Smooth muscle cell (in vitro differentiated cells): ENCODE measurements around the gene RCOR2. TPM values are rescaled to one million over a fixed set of nuclear protein-coding genes. Genes with fewer than 3 reads are reported as not detected.

Experiments used
- DNase-seq: peaks from one replicate; lab custom pipeline; 2025; ENCODE audit not compliant: unreplicated experiment; lab: John Stamatoyannopoulos, UW
- H2AFZ ChIP-seq: fragments of 200-600 bp; sonication (generic); 2 replicates; pipeline ENCODE4 v1.6.0; 2016; ENCODE audit warnings: antibody characterized with exemption, low read depth, mild to moderate bottlenecking
- H3F3A ChIP-seq: fragments of 200-600 bp; sonication (generic); 2 replicates; pipeline ENCODE4 v1.6.0; 2017; ENCODE audit warnings: antibody characterized with exemption, low read depth
- H3K27ac ChIP-seq: fragments of 200-600 bp; sonication (generic); 2 replicates; pipeline ENCODE4 v1.5.1; 2016; ENCODE audit warnings: low read depth, mild to moderate bottlenecking
- H3K27me3 ChIP-seq: fragments of 200-600 bp; sonication (generic); 2 replicates; pipeline ENCODE4 v1.6.1; 2016; ENCODE audit warnings: low read depth, mild to moderate bottlenecking
- H3K36me3 ChIP-seq: fragments of 200-600 bp; sonication (generic); 2 replicates; pipeline ENCODE4 v1.5.1; 2016; ENCODE audit warnings: low read depth
- H3K4me1 ChIP-seq: fragments of 200-600 bp; sonication (generic); 2 replicates; pipeline ENCODE4 v1.5.1; 2016; ENCODE audit warnings: low read depth
- H3K4me2 ChIP-seq: fragments of 200-600 bp; sonication (generic); 2 replicates; pipeline ENCODE4 v1.6.0; 2016; ENCODE audit warnings: mild to moderate bottlenecking
- H3K4me3 ChIP-seq: fragments of 200-600 bp; sonication (generic); 2 replicates; pipeline ENCODE4 v1.5.1; 2016; ENCODE audit warnings: mild to moderate bottlenecking
- H3K79me2 ChIP-seq: fragments of 200-600 bp; sonication (generic); 2 replicates; pipeline ENCODE4 v1.6.0; 2016; ENCODE audit warnings: low read depth, mild to moderate bottlenecking
- H3K9ac ChIP-seq: fragments of 200-600 bp; sonication (generic); 2 replicates; pipeline ENCODE4 v1.6.0; 2016; ENCODE audit warnings: low read depth
- H3K9me3 ChIP-seq: fragments of 200-600 bp; sonication (generic); replicated peaks from 2 replicates; pipeline ENCODE4 v1.5.1; 2016; ENCODE audit warnings: low read depth
- H4K20me1 ChIP-seq: fragments of 200-600 bp; sonication (generic); 2 replicates; pipeline ENCODE4 v1.6.0; 2016; ENCODE audit warnings: low read depth
- CTCF ChIP-seq: fragments of 200-600 bp; sonication (generic); IDR thresholded peaks from 2 replicates; pipeline ENCODE4 v1.5.1; 2017; ENCODE audit warnings: borderline replicate concordance, mild to moderate bottlenecking, antibody characterized with exemption; ENCODE audit not compliant: insufficient read depth, poor library complexity, severe bottlenecking
- WGBS: methylation state at CpG from one replicate; pipeline ENCODE4 v1.1.7; 2016; ENCODE audit warnings: low lambda C conversion rate; 5-methylcytosine and 5-hydroxymethylcytosine counted together
- polyA plus RNA-seq: library from polyadenylated mRNA; unstranded; fragments of >200 nt; fragmentation: Nextera tagmentation; extraction: Ambion mirVana; gene quantifications from 2 replicates; pipeline ENCODE4 v1.2.1, GENCODE V29; 2016
- total RNA-seq: library from RNA; depleted of rRNA; stranded (reverse); fragments of >200 nt; gene quantifications from 2 replicates; pipeline ENCODE4 v1.2.3, GENCODE V29; 2014

The RCOR2 gene
- total and polyA plus RNA-seq, 2 experiments from 2014 or later, result 8.5 to 8.7 TPM

- WGBS, result 55% methylated on average over 22 of the region's 24 CpGs
- Histone ChIP-seq H3K4me2 (no peak overlapping the region), H3F3A (peaks cover 13% of the 10 kb centered on the region)
Measured at GRCh38 chr11:63909591-63910506, 7.1 kb downstream of the RCOR2 start.

GRCh38 chr11:63908631-63909401, 8.1 kb downstream of the RCOR2 start:
- H3K9me3 ChIP-seq, result no peaks in the 10 kb centered on the region
- H3K4me3 ChIP-seq, result no peak overlapping the region
- no peak overlapping the region for H3K27ac ChIP-seq
- peaks cover 13% of the 10 kb centered on the region for H3F3A ChIP-seq
- no peak overlapping the region for H2AFZ ChIP-seq
- no peak for DNase-seq
- no peaks in the 10 kb centered on the region for H3K36me3 ChIP-seq
- no peaks in the 10 kb centered on the region for H3K27me3 ChIP-seq
- H3K4me2 ChIP-seq, result no peak overlapping the region
- no peaks in the 10 kb centered on the region for H4K20me1 ChIP-seq
- TF ChIP-seq CTCF, result no peak
- H3K9ac ChIP-seq, result no peak overlapping the region
- peaks cover 27% of the 10 kb centered on the region for H3K4me1 ChIP-seq
- H3K79me2 ChIP-seq, result no peaks in the 10 kb centered on the region
- 93% methylated on average over 40 of the region's 46 CpGs for WGBS

More at GRCh38 chr11:63909591-63910506, 7.1 kb downstream of the RCOR2 start:
- Histone ChIP-seq H3K27me3 (no peaks in the 10 kb centered on the region), H2AFZ (no peak overlapping the region), H3K9ac (no peak overlapping the region), H3K27ac (no peak overlapping the region), H3K79me2 (no peaks in the 10 kb centered on the region), H3K36me3 (no peaks in the 10 kb centered on the region), H3K9me3 (no peaks in the 10 kb centered on the region), H3K4me1 (peaks cover 30% of the 10 kb centered on the region), H3K4me3 (no peak overlapping the region), H4K20me1 (peaks cover 5% of the 10 kb centered on the region)
- DNase-seq, result no peak
- TF ChIP-seq CTCF, result no peak

- TF ChIP-seq CTCF, result no peak
- Histone ChIP-seq H3K36me3 (no peaks in the 10 kb centered on the region), H3K4me1 (peaks cover 27% of the 10 kb centered on the region), H3K9me3 (no peaks in the 10 kb centered on the region), H3K4me2 (no peak overlapping the region), H4K20me1 (no peaks in the 10 kb centered on the region), H3F3A (peaks cover 13% of the 10 kb centered on the region), H3K9ac (no peak overlapping the region), H2AFZ (no peak overlapping the region), H3K27me3 (no peaks in the 10 kb centered on the region), H3K4me3 (no peak overlapping the region), H3K79me2 (no peaks in the 10 kb centered on the region), H3K27ac (no peak overlapping the region)
- DNase-seq, result no peak
- 91% methylated on average over 21 of the region's 21 CpGs for WGBS
Measured at GRCh38 chr11:63907808-63908530, 9.0 kb downstream of the RCOR2 start.
